AG04449 (cell line): ENCODE data around the gene DDX50.

Source experiments
- CTCF ChIA-PET: fragments of 350-600 bp; formaldehyde crosslinking; extraction: SDS; loops from one replicate; lab custom pipeline; 2021; ENCODE audit warnings: antibody characterized with exemption; lab: Yijun Ruan, JAX
- POLR2A ChIA-PET: fragments of 400-600, 350-600 bp; formaldehyde crosslinking; extraction: SDS; loops from one replicate; lab custom pipeline; 2020; ENCODE audit warnings: antibody characterized with exemption, inconsistent platforms; lab: Yijun Ruan, JAX
- DNase-seq: peaks from one replicate; pipeline ENCODE4 v3.0.0-alpha.2; 2010; ENCODE audit warnings: low read depth, low spot score
- H3K4me3 ChIP-seq: 2 replicates; pipeline ENCODE4 v1.5.1; 2011; ENCODE audit warnings: low read depth, mild to moderate bottlenecking, control low read depth, low read length
- TF ChIP-seq, protein P1 (sequence below): IDR thresholded peaks from one replicate; pipeline ENCODE4 v1.5.1; 2011; ENCODE audit warnings: mild to moderate bottlenecking, moderate library complexity, low read length, control low read depth, inconsistent platforms; ENCODE audit not compliant: insufficient read depth; ENCODE audit errors: missing control alignments

DDX50 gene

DNA sequence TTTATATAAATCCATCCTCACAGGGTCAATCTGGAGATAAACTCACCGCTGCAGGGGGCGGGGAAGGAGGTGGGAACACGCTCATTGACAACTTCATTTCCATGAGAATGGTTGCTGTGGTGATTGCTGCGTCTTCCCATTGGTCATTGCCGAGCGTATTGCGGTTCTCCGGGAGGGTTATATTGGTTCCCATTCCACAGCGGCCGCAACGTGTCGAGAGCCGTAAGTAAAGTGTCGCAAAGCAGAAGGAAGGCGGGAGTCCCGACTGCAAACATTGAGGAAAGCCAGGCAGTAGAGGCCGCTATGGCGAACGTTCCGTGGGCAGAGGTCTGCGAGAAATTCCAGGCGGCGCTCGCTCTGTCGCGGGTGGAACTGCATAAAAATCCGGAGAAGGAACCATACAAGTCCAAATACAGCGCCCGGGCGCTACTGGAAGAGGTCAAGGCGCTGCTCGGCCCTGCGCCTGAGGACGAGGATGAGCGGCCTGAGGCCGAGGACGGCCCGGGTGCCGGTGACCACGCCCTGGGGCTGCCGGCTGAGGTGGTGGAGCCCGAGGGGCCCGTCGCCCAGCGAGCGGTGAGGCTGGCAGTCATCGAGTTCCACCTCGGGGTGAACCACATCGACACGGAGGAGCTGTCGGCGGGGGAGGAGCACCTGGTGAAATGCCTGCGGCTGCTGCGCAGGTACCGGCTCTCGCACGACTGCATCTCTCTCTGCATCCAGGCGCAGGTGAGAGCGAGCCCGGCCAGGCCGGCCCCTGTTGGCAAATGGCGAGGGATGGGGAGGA is 87.6 kb downstream of the DDX50 start, which contains the start of gene KIFBP:
KIFBP (plus strand) TSS at position 274 of the 787 bp plus-strand sequence; CDS start at position 304, 30 bp downstream.
- TF ChIP-seq, protein P1, sequence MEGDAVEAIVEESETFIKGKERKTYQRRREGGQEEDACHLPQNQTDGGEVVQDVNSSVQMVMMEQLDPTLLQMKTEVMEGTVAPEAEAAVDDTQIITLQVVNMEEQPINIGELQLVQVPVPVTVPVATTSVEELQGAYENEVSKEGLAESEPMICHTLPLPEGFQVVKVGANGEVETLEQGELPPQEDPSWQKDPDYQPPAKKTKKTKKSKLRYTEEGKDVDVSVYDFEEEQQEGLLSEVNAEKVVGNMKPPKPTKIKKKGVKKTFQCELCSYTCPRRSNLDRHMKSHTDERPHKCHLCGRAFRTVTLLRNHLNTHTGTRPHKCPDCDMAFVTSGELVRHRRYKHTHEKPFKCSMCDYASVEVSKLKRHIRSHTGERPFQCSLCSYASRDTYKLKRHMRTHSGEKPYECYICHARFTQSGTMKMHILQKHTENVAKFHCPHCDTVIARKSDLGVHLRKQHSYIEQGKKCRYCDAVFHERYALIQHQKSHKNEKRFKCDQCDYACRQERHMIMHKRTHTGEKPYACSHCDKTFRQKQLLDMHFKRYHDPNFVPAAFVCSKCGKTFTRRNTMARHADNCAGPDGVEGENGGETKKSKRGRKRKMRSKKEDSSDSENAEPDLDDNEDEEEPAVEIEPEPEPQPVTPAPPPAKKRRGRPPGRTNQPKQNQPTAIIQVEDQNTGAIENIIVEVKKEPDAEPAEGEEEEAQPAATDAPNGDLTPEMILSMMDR = peak; percentile 68
- peak; percentile 91 for DNase-seq
- ChIA-PET CTCF (interaction anchor here (0.8 to 2.1 kb wide), 11 partner anchors 10 to 148 kb away, joined by 3 to 20 read pairs (median 4); no protein-coding TSS in a partner anchor), POLR2A (no interaction called here)
- peak within 1 kb of the TSS; percentile 90 for H3K4me3 ChIP-seq

DNA sequence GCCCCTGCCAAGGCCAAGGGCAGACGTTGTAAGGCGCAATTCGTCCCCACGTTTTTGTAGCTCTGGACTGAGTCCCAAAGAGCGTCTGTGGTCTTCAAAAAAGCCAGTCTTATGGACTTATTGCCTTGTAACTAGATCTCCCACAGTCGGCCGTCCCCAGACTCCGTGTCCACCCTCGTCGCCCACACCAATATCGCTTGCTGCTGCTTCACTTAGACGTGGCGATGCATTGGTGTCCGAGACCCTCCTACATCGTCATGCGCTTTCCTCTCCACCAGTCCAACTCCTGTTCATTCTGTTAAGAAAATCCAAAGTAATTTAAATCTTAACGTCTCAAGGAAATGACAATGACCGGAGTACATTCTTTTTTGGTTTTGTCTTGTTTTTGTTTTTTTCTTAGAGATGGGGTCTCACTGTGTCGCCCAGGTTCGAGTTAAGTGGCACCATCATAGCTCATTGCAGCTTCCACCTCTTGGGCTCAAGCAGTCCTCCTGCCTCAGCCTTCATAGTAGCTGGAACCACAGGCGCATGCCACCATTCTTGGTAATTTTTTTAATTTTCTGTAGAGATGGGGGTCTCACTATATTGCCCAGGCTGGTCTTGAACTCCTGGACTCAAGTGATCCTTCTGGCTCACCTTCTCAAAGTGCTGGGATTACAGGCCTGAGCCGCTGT is 88.3 kb downstream of the DDX50 start:
- peak overlapping the region; percentile 90 for H3K4me3 ChIP-seq
- TF ChIP-seq, protein P1 = no peak
- CTCF ChIA-PET = interaction anchor here (0.8 to 2.1 kb wide), 8 partner anchors 11 to 111 kb away, joined by 3 to 20 read pairs (median 4); no protein-coding TSS in a partner anchor
- DNase-seq = no peak
- POLR2A ChIA-PET = no interaction called here

DNA sequence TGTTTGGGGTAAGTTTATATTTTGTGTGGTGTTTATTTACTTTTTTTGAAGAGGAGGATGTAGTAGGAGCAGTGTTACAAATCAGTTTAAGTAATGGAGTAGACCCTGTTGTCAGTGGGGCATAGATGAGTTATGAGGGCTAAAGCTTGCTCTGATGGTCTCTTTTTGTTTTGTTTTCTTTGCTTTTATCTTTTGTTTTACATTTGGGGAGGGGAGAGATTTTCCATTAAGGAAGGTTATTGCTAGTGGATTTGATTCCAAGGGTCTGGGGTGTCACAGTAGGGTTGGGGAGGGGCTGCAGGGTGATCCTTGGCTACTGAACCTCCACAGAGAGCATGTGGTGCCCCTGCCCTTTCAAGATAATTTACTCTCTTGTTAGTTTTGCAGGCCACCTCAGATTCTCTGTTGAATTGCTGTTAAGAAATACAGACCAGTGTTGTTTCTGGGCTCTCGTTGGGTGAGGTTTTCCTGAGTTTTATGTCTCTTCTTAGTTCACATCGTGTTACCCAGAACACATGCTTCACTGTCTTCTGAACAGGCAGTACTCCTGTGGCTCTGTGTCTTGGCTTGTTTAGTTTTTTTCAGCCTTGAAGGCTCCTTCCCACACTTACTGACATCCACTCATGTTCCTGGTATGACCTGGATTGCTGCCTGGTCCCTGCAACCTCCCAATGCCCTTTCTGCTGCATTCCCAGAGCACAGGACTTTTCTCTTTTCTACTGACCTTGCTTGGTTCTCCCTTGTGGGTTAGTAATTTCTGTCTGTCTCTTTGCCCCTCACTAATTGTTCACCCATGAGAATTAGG is 91.7 kb downstream of the DDX50 start:
- ChIA-PET POLR2A (interaction anchor here (0.5 kb wide), 1 partner anchor 38 kb away, joined by 3 read pairs; no protein-coding TSS in a partner anchor), CTCF (interaction anchor here (1.1 to 2.2 kb wide), 6 partner anchors 8 to 400 kb away, joined by 3 to 7 read pairs (median 6); no protein-coding TSS in a partner anchor)
- peak; percentile 90 for DNase-seq
- peak overlapping the region; percentile 23 for H3K4me3 ChIP-seq
- TF ChIP-seq, protein P1 = no peak
